ENCODE results near the gene RYR3. TPM values are rescaled to one million over a fixed set of nuclear protein-coding genes. Genes with fewer than 3 reads are reported as not detected.

RYR3 gene
- total and polyA plus RNA-seq, 4 donors, result 0.09 to 1.4 (median 0.47) TPM

DNA sequence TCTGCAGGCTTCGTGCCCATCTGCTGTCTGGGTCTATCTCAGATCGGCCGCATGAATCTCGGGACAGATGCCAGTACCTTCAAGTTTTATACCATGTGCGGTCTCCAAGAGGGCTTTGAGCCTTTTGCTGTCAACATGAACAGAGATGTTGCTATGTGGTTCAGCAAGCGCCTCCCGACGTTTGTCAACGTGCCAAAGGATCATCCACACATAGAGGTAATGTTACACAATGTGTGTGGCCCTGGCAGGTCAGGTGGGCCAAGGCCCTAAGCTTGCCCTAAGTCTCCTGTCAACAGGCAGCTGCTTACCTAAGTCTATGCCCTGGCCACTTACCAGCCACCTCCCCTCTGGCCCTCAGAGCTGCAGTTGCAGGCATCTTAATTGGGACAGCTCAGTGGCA, 333.5 kb downstream of the RYR3 start:
- WGBS, 2 donors, result 90 to 94% methylated on average over 9 of the region's 9 CpGs
- ATAC-seq (ENCODE audit: insufficient read depth, low FRiP score) (no peak), DNase-seq (no peak)
- Histone ChIP-seq H3K36me3 (ENCODE audit: control insufficient read depth in 4 of 4, insufficient read depth in 4 of 4, low read length in 4 of 4) (no peaks in the 10 kb centered on the region), H3K4me1 (ENCODE audit: control insufficient read depth in 5 of 5, insufficient read depth in 5 of 5, low read length in 5 of 5) (no peaks in the 10 kb centered on the region), H3K9me3 (ENCODE audit: control insufficient read depth in 4 of 4, insufficient read depth in 3 of 4, low read length in 3 of 4) (no peaks in the 10 kb centered on the region), H3K4me3 (no peak overlapping the region), H3K9ac (ENCODE audit: insufficient read depth in 1 of 2, low read length in 2 of 2) (no peak overlapping the region), H3K27me3 (ENCODE audit: control insufficient read depth in 3 of 3, insufficient read depth in 3 of 3, low read length in 2 of 3) (no peaks in the 10 kb centered on the region), H3K27ac (ENCODE audit: low read depth in 1 of 2, low read length in 1 of 2) (no peak overlapping the region)
- TF ChIP-seq, protein P1, sequence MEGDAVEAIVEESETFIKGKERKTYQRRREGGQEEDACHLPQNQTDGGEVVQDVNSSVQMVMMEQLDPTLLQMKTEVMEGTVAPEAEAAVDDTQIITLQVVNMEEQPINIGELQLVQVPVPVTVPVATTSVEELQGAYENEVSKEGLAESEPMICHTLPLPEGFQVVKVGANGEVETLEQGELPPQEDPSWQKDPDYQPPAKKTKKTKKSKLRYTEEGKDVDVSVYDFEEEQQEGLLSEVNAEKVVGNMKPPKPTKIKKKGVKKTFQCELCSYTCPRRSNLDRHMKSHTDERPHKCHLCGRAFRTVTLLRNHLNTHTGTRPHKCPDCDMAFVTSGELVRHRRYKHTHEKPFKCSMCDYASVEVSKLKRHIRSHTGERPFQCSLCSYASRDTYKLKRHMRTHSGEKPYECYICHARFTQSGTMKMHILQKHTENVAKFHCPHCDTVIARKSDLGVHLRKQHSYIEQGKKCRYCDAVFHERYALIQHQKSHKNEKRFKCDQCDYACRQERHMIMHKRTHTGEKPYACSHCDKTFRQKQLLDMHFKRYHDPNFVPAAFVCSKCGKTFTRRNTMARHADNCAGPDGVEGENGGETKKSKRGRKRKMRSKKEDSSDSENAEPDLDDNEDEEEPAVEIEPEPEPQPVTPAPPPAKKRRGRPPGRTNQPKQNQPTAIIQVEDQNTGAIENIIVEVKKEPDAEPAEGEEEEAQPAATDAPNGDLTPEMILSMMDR (IDR thresholded peaks at IDR 0.05; ENCODE audit: control extremely low read depth, extremely low read depth), result no peak

GRCh38 chr15:33646744-33647143, 336.0 kb downstream of the RYR3 start:
- Histone ChIP-seq H3K4me1 (ENCODE audit: control insufficient read depth in 5 of 5, insufficient read depth in 5 of 5, low read length in 5 of 5) (no peaks in the 10 kb centered on the region), H3K9ac (ENCODE audit: insufficient read depth in 1 of 2, low read length in 2 of 2) (no peak overlapping the region), H3K36me3 (ENCODE audit: control insufficient read depth in 4 of 4, insufficient read depth in 4 of 4, low read length in 4 of 4) (no peaks in the 10 kb centered on the region), H3K4me3 (no peak overlapping the region), H3K27ac (ENCODE audit: low read depth in 1 of 2, low read length in 1 of 2) (no peak overlapping the region), H3K27me3 (ENCODE audit: control insufficient read depth in 3 of 3, insufficient read depth in 3 of 3, low read length in 2 of 3) (no peaks in the 10 kb centered on the region), H3K9me3 (ENCODE audit: control insufficient read depth in 4 of 4, insufficient read depth in 3 of 4, low read length in 3 of 4) (no peaks in the 10 kb centered on the region)
- ATAC-seq (ENCODE audit: insufficient read depth, low FRiP score), result no peak
- 23 to 43% methylated on average over 1 of the region's 1 CpG for WGBS, 2 donors
- TF ChIP-seq, protein P1 (IDR thresholded peaks at IDR 0.05; ENCODE audit: control extremely low read depth, extremely low read depth), result no peak
- DNase-seq, result no peak

DNA sequence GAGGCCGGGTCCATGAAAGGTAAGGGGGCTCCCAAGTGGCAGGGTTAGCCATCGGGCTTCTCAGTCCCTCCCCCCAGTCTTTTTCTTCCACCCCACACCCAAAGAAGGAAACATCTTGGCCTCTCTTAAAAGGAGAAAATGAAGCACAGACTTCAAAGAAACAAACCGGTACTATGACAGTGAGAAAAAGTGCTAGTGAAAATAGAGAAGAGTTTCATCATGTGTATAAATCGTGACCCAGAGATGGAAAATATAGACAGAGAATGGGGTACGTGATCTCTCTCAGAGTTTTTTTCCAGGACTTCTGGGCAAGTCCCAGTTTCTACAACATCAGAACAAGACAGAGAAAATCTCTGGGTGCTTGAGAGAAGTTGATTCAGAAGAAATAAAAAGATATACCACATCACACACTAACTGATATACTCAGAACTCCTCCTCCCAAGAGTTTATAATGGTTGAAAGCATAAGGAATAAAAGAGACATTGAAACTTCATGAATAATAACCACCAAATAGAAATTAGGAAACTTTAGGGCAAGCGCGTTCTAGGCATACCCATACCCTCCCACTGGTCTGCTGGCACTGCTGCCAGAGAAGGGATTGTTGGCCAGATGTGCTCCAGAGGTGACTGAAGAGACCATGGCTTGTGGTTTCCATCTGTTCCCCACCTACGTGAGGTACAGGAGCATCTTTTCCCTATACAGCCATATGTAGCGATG, 338.6 kb downstream of the RYR3 start:
- H3K27ac ChIP-seq (ENCODE audit: low read depth in 1 of 2, low read length in 1 of 2), result no peak overlapping the region
- DNase-seq, result no peak
- no peak for ATAC-seq (ENCODE audit: insufficient read depth, low FRiP score)
- H3K9ac ChIP-seq (ENCODE audit: insufficient read depth in 1 of 2, low read length in 2 of 2), result no peak overlapping the region
- H3K36me3 ChIP-seq (ENCODE audit: control insufficient read depth in 4 of 4, insufficient read depth in 4 of 4, low read length in 4 of 4), result no peaks in the 10 kb centered on the region
- H3K4me3 ChIP-seq, result no peak overlapping the region
- H3K27me3 ChIP-seq (ENCODE audit: control insufficient read depth in 3 of 3, insufficient read depth in 3 of 3, low read length in 2 of 3), result no peaks in the 10 kb centered on the region
- WGBS, 2 donors, result 83 to 92% methylated on average over 9 of the region's 9 CpGs
- TF ChIP-seq, protein P1 (IDR thresholded peaks at IDR 0.05; ENCODE audit: control extremely low read depth, extremely low read depth), result no peak
- no peaks in the 10 kb centered on the region for H3K9me3 ChIP-seq (ENCODE audit: control insufficient read depth in 4 of 4, insufficient read depth in 3 of 4, low read length in 3 of 4)
- no peaks in the 10 kb centered on the region for H3K4me1 ChIP-seq (ENCODE audit: control insufficient read depth in 5 of 5, insufficient read depth in 5 of 5, low read length in 5 of 5)

- Histone ChIP-seq H3K9ac (ENCODE audit: insufficient read depth in 1 of 2, low read length in 2 of 2) (no peak overlapping the region), H3K4me3 (no peak overlapping the region), H3K36me3 (ENCODE audit: control insufficient read depth in 4 of 4, insufficient read depth in 4 of 4, low read length in 4 of 4) (no peaks in the 10 kb centered on the region), H3K4me1 (ENCODE audit: control insufficient read depth in 5 of 5, insufficient read depth in 5 of 5, low read length in 5 of 5) (no peaks in the 10 kb centered on the region), H3K27me3 (ENCODE audit: control insufficient read depth in 3 of 3, insufficient read depth in 3 of 3, low read length in 2 of 3) (no peaks in the 10 kb centered on the region), H3K9me3 (ENCODE audit: control insufficient read depth in 4 of 4, insufficient read depth in 3 of 4, low read length in 3 of 4) (peaks cover 0 to 1% (median 0%) of the 10 kb centered on the region in 4 donors), H3K27ac (ENCODE audit: low read depth in 1 of 2, low read length in 1 of 2) (no peak overlapping the region)
- TF ChIP-seq, protein P1 (IDR thresholded peaks at IDR 0.05; ENCODE audit: control extremely low read depth, extremely low read depth), result no peak
- ATAC-seq (ENCODE audit: insufficient read depth, low FRiP score) (no peak), DNase-seq (peak in 1 of 3 donors; percentile 2)
- WGBS, 2 donors, result 75 to 87% methylated on average over 3 of the region's 3 CpGs
Measured at GRCh38 chr15:33654860-33655259, 344.1 kb downstream of the RYR3 start.

All from lung (tissue), 12 donors.